HG03571 (cell line): ENCODE data around the gene KLHL11.
A peak's percentile ranks its signal among the peaks of the same experiment; 100 is the strongest.

Source experiments
- ATAC-seq: cut with Tn5 transposase; IDR thresholded peaks from one replicate; pipeline ENCODE4 v1.9.1; 2021; ENCODE audit not compliant: unreplicated experiment

The KLHL11 gene, protein sequence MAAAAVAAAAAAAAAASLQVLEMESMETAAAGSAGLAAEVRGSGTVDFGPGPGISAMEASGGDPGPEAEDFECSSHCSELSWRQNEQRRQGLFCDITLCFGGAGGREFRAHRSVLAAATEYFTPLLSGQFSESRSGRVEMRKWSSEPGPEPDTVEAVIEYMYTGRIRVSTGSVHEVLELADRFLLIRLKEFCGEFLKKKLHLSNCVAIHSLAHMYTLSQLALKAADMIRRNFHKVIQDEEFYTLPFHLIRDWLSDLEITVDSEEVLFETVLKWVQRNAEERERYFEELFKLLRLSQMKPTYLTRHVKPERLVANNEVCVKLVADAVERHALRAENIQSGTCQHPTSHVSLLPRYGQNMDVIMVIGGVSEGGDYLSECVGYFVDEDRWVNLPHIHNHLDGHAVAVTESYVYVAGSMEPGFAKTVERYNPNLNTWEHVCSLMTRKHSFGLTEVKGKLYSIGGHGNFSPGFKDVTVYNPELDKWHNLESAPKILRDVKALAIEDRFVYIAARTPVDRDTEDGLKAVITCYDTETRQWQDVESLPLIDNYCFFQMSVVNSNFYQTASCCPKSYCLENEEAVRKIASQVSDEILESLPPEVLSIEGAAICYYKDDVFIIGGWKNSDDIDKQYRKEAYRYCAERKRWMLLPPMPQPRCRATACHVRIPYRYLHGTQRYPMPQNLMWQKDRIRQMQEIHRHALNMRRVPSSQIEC

DNA sequence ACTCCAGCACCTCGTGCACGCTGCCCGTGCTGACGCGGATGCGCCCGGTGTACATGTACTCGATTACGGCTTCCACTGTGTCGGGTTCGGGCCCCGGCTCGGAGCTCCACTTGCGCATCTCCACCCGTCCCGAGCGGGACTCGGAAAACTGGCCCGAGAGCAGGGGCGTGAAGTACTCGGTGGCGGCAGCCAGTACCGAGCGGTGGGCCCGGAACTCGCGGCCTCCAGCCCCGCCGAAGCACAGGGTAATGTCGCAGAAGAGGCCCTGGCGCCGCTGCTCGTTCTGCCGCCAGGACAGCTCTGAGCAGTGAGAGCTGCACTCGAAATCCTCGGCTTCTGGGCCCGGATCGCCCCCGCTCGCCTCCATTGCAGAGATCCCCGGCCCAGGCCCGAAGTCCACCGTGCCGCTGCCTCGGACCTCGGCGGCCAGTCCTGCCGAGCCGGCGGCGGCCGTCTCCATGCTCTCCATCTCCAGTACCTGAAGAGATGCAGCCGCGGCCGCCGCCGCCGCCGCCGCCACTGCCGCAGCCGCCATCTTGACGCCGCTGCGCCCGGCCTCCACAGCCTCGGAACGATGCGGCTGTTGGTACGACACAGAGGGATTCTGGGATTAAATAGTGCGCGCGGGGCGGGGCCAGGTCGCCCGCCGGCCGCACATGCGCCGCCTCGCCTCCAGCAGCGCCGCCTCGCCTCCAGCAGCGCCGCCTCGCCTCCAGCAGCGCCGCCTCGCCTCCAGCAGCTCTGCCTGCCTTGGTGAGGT, at the start of gene KLHL11:
Gene KLHL11, minus strand, starts transcription at position 588 of the 760 bp plus-strand sequence. Its CDS starts 53 bp downstream, at position 535.
- peak; percentile 88 for ATAC-seq

DNA sequence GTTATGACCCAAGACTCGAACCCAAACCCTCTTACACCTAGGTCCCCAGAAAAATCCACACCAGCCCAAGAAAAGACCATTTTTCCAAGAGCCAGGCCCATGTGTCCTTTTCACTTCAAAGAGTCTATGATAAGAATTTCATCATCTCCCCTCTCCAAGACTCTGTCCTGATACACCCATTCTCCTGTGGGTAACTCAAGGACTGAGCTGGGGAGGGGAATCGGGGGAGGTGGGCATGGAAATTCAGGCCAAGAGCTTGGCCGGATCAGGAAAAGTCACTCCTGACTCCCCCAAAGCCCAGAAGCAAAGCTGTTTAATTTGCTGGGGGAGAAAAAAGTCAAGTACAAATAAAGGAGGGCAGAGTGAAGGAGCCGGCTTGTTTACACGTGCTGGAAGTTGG, 49.8 kb upstream of the KLHL11 start:
- ATAC-seq: no peak

DNA sequence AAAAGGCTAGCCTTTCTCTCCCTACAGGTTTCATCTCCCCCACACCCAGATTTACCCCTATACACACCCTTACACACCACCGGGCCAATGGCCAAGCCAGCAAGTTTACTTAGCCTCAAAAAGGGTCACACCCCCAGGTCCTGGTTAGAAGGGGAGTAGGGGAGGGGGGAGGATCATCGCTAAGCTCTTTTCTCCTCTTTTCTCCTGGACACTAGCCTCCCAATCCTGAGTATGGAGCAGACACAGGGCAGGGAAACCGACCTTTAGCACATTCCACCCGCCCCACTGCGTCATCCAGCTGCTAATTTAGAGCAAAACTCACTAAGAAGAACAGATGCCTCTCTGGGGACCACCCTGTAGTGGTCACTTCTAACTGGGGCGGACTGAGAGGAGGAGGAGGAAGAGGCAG, 49.1 kb upstream of the KLHL11 start:
- no peak for ATAC-seq

DNA sequence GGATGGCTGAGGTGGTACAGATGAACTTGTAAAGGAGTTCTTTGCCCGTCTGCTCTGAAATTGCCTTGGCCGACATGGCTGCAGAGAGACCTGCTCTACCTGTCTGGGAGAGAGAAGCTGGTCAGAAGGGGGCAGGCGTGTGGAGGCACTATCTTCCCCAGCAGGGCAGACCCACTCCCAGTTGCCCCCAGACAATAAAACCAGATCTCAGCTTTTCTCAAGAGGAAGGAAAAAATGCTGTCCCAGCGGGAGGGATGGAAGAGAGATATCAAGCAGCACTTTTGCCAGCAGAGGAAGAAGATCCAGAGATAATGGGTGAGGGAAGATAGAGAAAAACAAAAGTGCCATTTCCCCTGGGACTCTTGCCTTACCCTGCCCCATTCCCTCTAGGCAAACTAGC, 48.6 kb upstream of the KLHL11 start:
- ATAC-seq: no peak

DNA sequence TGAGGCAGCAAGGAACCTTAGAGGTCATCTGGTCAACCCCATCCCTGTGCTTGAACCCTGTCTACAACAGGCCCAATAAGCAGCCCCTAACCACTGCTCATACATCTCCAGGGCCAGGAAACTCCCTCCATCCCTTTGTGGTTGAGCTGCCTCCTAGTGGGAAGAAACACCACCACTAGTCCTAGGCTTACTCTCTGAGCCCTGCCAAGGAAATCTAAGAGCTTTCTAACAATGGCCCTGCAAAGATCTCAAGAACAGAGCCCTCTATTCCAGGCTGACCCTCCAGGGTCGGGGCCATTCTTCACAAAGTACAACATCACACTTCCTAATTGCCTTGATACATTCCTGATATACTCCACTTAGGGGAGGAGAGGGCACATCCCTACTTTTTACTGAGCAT, 47.7 kb upstream of the KLHL11 start:
- ATAC-seq: no peak

DNA sequence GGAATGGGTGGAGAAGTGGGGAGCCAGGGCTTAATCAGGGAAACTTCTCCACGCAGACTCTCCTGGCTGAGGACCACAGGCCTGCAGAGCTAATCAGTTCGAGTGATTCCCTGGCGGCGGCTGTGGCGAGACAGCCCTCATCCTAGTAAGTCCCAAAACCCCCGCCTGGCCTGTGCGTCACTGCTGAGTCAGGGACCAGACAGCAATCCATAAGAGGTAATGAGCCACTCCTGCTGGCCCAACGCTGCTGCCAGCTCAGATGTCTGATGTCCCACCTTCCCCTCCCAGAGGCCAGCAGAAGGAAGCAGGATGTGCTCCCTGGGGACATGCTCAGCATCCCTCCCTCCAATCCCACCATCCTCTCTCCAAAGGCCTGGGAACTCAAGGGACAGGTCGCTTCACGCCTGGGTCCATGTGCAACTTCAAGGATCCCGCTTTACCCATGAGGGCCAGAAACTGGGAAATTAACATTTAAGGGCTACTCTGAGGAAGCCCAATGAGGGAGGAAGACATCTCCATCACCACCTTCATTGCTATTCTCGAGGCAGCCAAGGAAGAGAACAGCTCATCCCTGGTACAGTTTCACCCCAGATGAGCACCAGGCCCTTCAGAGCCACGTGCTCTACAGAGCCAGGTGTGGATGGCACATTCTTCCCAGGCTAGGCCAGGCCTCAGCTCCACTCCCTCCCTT, 45.6 kb upstream of the KLHL11 start:
- ATAC-seq: no peak

DNA sequence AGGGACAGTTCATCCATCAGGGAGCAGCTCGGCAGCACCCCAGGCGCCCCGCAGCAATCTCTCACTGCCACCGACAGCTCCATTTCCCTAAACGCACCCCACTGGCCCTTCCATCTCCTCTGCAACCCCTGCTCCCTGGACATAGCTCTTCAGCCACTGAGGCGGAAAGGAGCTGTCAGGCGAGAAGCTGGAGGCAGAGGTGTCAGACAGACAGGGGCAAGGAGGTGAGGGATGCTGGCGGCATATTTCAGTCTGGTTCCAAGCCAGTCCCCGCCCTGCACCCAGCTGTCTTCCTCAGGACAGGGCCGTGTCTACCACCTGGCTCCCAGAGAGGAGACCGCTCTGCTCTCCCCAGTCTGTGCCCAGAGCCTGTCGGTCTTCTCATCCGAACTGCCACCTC, 43.9 kb upstream of the KLHL11 start:
- ATAC-seq: no peak

DNA sequence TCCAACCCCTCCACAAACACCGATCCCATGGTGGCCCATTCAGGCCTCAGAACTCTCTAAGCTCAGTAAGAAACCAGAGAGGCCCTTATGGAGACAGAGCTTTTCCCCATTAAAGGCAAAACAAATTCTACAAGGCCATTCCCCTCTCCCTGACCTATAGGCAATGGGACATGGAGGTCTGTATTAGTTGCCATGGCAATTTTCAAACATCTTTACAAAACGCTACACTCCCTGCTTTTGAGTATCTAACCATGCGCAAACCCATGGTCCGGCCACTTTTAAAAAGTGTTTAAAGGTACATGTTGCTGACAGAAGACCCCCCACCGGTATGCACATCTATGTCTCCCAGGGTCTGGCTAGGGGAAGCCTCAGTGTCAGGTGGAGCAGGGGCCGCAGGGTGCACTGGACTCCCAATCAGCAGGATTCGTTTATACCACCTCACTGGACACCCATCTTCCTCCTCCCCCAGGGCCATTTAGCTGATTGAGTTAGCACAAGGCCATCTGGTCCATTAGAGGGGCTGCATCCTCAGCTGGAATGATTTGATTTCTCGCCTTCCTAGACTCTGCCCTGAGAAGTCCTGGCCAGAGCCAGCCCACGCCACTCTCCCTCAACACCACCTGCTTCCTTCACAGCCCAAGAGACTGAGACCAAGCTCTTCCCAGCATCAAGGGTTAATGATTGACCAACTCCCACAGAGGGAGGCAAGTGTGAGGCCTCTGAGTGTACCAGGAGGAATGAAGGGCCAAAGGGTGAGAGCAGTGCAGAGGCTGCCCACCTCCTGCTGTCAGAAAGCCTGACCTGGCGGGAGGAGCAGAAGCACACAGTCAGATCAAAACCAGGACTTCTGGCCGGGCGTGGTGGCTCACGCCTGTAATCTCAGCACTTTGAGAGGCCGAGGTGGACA, 42.7 kb upstream of the KLHL11 start:
- ATAC-seq: no peak

DNA sequence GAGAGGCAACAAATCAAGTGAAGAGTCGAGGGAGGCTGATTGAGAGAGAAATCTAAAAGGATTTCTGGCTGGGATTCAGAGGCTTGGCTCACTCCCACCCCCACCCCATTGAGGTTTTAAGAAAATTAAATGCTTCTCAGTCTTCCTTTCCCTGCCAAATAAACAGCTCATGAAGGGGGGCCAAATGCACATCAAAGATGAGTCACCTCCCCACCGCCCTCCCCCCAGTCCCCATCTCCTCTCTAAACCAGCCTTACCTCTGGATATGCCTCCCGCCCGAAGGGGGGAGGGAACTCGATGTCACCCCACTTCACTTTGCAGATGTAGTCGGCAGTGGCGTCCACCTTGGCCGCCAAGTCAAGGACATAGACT, 41.9 kb upstream of the KLHL11 start:
- no peak for ATAC-seq

DNA sequence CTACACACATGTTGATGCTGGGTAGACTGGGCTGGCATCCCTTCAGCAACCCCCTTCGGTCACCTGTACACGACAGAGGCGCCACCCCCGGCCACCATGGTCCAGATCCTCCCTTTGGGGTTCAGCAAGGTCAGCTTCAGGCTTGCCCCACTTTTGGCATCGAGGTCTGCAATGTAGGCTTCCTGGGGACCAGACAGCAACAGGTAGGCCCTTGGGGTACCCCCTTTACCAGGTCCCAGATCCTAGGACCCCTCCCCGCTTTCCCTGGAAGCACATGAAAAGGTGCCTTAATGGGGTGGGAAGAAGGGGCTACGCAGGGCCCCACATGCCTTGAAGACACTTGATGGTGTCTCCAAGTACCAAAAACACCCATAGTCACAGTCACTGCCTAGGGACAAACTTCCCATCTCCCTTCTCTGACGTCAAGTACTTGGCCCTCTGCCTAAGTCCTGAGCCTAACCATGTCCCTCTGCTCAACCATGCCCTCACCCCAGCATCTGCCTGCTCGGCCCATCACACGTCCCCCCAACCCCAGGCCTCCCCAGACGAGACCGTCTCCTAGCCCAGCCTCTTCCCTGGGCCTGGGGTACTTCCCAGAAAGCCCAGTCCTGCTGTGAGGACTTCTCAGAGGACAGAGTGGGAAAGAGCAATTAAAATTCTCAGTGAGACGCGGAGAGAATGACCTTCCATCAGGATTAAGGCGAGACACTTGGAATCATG, 41.4 kb upstream of the KLHL11 start:
- ATAC-seq: no peak

DNA sequence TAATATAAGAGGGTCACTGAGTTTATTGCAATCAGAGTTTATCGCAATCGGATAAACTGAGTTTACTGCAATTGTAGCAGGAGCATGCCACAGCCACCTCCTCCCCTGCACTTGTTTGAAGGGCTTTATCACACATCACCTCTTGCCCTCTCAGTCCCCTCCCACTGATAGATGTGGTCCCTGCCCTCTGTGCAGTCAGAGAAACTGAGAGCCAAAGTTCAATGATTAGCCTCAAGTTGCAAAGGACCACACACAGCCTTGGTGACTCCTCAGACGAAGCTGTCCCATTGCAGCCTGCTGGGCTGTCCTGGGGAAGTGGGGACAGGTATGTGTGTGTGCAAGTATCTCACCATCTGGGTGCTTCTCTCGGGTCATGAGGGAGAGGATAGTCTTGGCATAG, 39.9 kb upstream of the KLHL11 start:
- ATAC-seq: no peak

DNA sequence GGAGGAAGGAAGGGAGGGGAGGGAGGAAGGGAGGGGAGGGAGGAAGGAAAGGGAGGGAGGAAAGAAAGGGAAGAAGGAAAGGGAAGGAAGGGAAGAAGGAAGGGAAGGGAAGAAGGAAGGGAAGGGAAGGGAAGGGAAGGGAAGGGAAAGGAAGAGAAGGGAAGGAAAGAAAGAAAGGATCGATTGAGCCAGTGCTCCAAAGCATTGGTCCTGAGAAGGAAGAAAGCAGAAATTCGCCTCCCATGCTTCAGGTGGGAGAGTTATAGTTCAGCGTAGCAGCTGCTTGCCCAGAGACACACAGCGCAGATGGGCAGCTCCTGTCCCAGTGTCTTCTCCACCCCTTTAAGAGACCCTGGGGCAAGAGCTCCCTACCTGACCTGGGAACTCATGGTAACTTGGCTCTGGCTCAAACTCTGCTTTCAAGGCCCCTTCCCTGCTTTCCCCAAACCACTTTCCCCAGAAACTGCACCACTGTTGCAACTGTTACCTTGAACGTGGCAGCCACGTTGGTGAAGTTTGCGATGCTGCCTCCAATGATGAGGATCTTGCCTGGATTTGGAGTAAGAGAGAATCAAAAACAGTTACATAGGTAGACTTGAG, 39.1 kb upstream of the KLHL11 start:
- no peak for ATAC-seq

DNA sequence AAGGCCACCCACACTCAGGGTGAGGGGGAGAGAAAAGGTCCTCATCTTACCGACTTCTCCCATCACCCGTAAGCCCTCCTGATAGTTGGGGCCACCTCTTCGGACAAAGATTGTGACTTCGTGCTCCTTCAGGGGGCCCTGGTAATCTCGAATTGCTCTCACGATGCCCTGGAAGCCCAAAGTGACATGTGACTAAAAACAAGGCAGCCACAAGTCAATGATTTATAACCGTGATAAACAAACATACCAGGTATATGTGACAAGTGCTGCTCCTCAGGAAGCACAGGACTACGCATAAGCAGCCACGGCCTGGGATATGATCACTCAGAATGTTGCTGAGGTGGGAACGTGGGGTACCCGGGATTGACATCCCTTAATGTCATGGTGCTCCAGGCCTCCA, 36.4 kb upstream of the KLHL11 start:
- ATAC-seq: no peak

DNA sequence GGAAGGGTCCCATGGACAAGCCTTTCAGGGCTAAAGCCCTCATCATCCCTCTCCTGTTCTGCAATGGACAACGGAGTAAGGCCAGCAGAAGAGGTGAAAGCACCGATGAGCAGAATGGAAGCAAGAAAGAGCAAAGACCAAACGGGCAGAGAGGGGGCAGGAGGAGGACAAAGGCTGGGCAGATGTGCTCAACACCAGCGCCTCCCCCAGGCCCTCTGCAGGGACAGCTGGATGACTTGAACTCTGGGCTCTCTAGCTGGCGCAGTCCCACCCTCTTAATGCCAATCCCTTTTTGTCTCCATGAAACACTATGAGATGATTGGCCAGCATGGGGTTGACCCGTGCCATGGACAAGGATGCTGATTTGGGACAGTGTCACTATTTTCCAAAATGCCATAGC, 31.5 kb upstream of the KLHL11 start:
- ATAC-seq: no peak

DNA sequence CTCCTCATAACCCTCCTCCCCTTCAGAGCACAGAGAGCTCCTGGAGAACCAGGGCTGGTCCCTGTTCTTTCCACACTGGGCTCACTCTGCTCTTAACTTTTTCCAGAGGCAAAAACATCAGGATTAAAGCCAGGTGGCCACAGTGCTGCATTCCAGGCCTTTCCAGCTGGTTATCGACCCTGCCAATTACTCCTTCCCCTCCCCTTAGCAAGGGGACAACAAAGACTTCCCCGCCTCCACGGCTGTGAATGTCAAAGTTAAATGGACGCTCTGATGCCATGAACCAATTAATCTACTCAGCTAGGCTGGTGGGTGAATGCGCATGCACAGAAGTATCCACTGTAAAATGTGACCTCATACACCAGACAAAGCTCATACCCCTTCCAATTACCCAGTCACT, 30.4 kb upstream of the KLHL11 start:
- ATAC-seq: no peak

DNA sequence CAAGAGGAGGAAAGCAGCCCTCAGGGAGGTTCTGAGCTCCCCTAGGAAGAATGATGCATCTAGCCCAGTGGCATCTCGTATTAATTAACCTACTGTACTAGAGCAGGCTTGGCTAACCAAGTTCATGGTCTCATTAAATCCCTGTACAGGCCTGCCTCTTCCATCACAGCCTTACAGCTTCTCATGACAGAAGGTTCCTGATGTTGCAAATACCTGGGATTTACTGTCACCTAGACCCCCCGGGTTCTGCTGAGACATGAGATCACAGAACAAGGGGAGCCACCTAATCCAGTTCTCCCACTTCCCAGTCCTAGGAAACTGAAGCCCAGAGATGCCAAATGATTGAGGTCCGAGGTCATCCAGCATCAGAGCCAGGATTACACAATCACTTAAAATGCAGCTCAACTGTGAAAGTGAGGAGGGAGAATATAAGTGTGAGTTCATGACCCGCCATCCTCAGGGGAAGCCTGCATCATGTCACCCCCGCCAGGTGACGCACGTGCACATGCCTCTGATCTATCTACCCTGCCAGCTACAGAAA, 29.6 kb upstream of the KLHL11 start:
- ATAC-seq: no peak

DNA sequence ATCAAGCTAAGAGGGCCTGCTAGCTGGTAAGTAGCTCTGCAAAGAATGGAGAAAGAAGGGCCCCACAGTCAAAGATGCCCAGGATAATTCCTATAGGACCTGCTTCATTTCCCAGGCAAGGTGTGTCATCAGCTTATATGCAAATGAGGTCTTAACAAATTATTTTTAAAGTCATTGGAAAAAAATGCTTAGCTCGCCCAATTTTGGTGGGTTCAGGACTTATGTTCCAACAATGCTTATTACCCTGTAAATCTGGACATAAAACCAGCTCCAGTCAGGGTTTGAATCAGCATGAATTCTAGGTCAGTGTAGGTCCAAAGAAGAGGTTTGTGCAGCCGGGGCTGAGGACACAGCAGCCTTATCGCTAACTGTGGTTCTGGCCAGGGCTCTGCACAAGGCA, 28.2 kb upstream of the KLHL11 start:
- ATAC-seq: no peak

DNA sequence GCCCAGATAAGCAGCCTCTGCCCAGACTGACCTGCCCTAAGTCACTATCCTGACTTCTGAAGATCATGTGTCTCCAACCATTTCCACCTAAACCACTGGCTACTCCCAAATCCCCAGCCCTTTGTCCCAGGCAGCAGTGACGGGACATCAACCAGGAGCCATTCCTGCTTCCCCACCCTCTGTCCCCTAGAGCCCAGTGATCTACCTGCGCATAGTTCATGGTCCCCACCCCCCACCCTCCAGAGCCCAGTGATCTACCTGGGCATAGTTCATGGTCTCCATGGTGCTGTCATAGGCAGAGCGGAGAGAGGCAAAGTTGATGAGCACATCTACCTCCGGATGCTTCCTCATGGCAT, 26.8 kb upstream of the KLHL11 start:
- ATAC-seq: no peak
